Panc1 (cell line): Measurements from ENCODE around the gene MICA. TPM values are rescaled to one million over a fixed set of nuclear protein-coding genes. Genes with fewer than 3 reads are reported as not detected.

Experiments
- ATAC-seq: fragments of 200-7000 bp; cut with Tn5 transposase; 2 replicates; pipeline ENCODE4 v1.9.1; 2020; ENCODE audit warnings: mild to moderate bottlenecking, moderate library complexity
- BruUV-seq: library from RNA; stranded (reverse); fragments of 400-500 nt; replicated peaks from 2 replicates; lab custom pipeline; 2021; lab: Mats Ljungman, UMichigan
- CTCF ChIA-PET: fragments of 300-600 bp; sonication (Branson Sonifier 250); formaldehyde crosslinking; loops from one replicate; lab custom pipeline; 2022; ENCODE audit warnings: antibody characterized with exemption; lab: Charles Lee
- POLR2A ChIA-PET: fragments of 300-600 bp; sonication (Branson Sonifier 250); formaldehyde crosslinking; loops from one replicate; lab custom pipeline; 2022; ENCODE audit warnings: antibody characterized with exemption; lab: Charles Lee
- DNase-seq: peaks from one replicate; pipeline ENCODE4 v3.0.0-alpha.2; 2010; ENCODE audit warnings: low read depth, low spot score
- H3K27ac ChIP-seq: 2 replicates; pipeline ENCODE4 v1.5.1; 2011; ENCODE audit warnings: mild to moderate bottlenecking, low read length, inconsistent platforms
- H3K27me3 ChIP-seq: fragments of 200-500 bp; sonication (Bioruptor generic); 2 replicates; pipeline ENCODE4 v1.6.0; 2014; ENCODE audit warnings: low read length, inconsistent platforms; ENCODE audit not compliant: control insufficient read depth, insufficient read depth
- H3K36me3 ChIP-seq: fragments of 200-500 bp; sonication (Bioruptor generic); 2 replicates; pipeline ENCODE4 v1.5.1; 2014; ENCODE audit warnings: inconsistent platforms, mild to moderate bottlenecking, low read length, moderate library complexity; ENCODE audit not compliant: control insufficient read depth, insufficient read depth
- H3K4me1 ChIP-seq: 2 replicates; pipeline ENCODE4 v1.5.1; 2011; ENCODE audit warnings: inconsistent platforms, mild to moderate bottlenecking, low read length, moderate library complexity; ENCODE audit not compliant: control insufficient read depth, insufficient read depth
- H3K4me3 ChIP-seq, 2 experiments: 2 replicates each; pipeline ENCODE4 v1.5.1; 2011 to 2012; ENCODE audit warnings: low read depth in 2 of 2, low read length in 2 of 2, mild to moderate bottlenecking in 2 of 2, inconsistent platforms in 1 of 2, moderate library complexity in 1 of 2
- H3K9me3 ChIP-seq: fragments of 200-500 bp; sonication (Bioruptor generic); 2 replicates; pipeline ENCODE4 v1.5.1; 2014; ENCODE audit warnings: low read depth, mild to moderate bottlenecking, inconsistent platforms, low read length, moderate library complexity; ENCODE audit not compliant: control insufficient read depth, insufficient read depth
- CTCF ChIP-seq: fragments of 450-650 bp; IDR thresholded peaks from 2 replicates; pipeline ENCODE4 v1.5.1; 2017; ENCODE audit warnings: mild to moderate bottlenecking
- POLR2AphosphoS5 ChIP-seq: IDR thresholded peaks from 2 replicates; pipeline ENCODE4 v1.6.1; 2012; ENCODE audit warnings: mild to moderate bottlenecking, low read depth, low read length, moderate library complexity
- REST ChIP-seq, 2 experiments: IDR thresholded peaks; 2 replicates each; pipeline ENCODE4 v1.6.1; 2011 to 2012; ENCODE audit warnings: low read depth in 2 of 2, control low read depth in 1 of 2, low read length in 1 of 2, mild to moderate bottlenecking in 1 of 2, moderate library complexity in 1 of 2; ENCODE audit not compliant: insufficient read depth in 1 of 2
- SIN3A ChIP-seq: IDR thresholded peaks from 2 replicates; pipeline ENCODE4 v1.6.1; 2012; ENCODE audit warnings: low read depth, mild to moderate bottlenecking, low read length, moderate library complexity, borderline replicate concordance; ENCODE audit not compliant: insufficient read depth
- TCF7L2 ChIP-seq: IDR thresholded peaks from 2 replicates; pipeline ENCODE4 v1.6.1; 2011; ENCODE audit warnings: mild to moderate bottlenecking, low read depth, low read length, inconsistent platforms
- in situ Hi-C: cut with HindIII; loops from 2 replicates; pipeline ENCODE4 v1.10.0; 2016; ENCODE audit warnings: low sequenced_read_pairs, low pct_unique_long_range_greater_than_20kb
- intact Hi-C: fragments of 100-400 bp; cut with micrococcal nuclease; formaldehyde crosslinking; loops from one replicate; pipeline ENCODE4 v1.10.0; 2022; ENCODE audit not compliant: unreplicated experiment
- total RNA-seq: library from RNA; stranded (reverse); gene quantifications from one replicate; pipeline ENCODE4 v1.2.1, GENCODE V29; 2021; ENCODE audit not compliant: unreplicated experiment

The MICA gene
- total RNA-seq, 1 experiment from 2014 or later: 33.9 TPM

GRCh38 chr6:31416394-31417014 is 13.1 kb downstream of the MICA start:
- Histone ChIP-seq H3K9me3 (no peaks in the 10 kb centered on the region), H3K27ac (no peak overlapping the region), H3K4me3 (no peak overlapping the region), H3K27me3 (no peaks in the 10 kb centered on the region), H3K4me1 (no peaks in the 10 kb centered on the region), H3K36me3 (peaks cover 7% of the 10 kb centered on the region; the same call in 1 of the 2 replicates)
- BruUV-seq: no TSS peak
- ChIA-PET POLR2A (no interaction called here), CTCF (no interaction called here)
- ATAC-seq (no peak), DNase-seq (no peak)
- no peak for TF ChIP-seq CTCF
- no peak for TF ChIP-seq POLR2AphosphoS5
- no peak for TF ChIP-seq TCF7L2
- TF ChIP-seq REST (IDR thresholded peaks at IDR 0.05; ENCODE audit: insufficient read depth in 1 of 2, low read depth in 2 of 2, low read length in 1 of 2): no peak
- TF ChIP-seq SIN3A: no peak
- intact Hi-C loops (no loop called here), in situ Hi-C loops (no loop called here)

GRCh38 chr6:31418251-31418650 is 14.9 kb downstream of the MICA start:
- peaks cover 7% of the 10 kb centered on the region; the same call in 1 of the 2 replicates for H3K36me3 ChIP-seq
- BruUV-seq: no TSS peak
- TF ChIP-seq TCF7L2: no peak
- TF ChIP-seq CTCF: no peak
- TF ChIP-seq REST (IDR thresholded peaks at IDR 0.05; ENCODE audit: insufficient read depth in 1 of 2, low read depth in 2 of 2, low read length in 1 of 2): no peak
- no peak for TF ChIP-seq SIN3A
- TF ChIP-seq POLR2AphosphoS5: no peak
- H3K9me3 ChIP-seq: no peaks in the 10 kb centered on the region
- in situ Hi-C loops: no loop called here
- ChIA-PET CTCF (interaction anchor here (0.7 kb wide), 1 partner anchor 51 kb away, joined by 3 read pairs; no protein-coding TSS in a partner anchor), POLR2A (no interaction called here)
- ATAC-seq: no peak
- intact Hi-C loops: no loop called here
- DNase-seq: no peak
- no peaks in the 10 kb centered on the region for H3K27me3 ChIP-seq
- no peak overlapping the region for H3K27ac ChIP-seq
- H3K4me3 ChIP-seq: no peak overlapping the region
- H3K4me1 ChIP-seq: no peaks in the 10 kb centered on the region
